Ovary (tissue), 9 donors: Measurements from ENCODE around the gene DENND6B. TPM values are rescaled to one million over a fixed set of nuclear protein-coding genes. Genes with fewer than 3 reads are reported as not detected.

Source experiments
- DNase-seq, 5 donors: peaks; one replicate each; pipeline ENCODE4 v3.0.0-alpha.2; 2019 to 2020
- H3K27ac ChIP-seq, 2 donors: fragments of 200-600 bp; one replicate each; pipeline versions ENCODE4 v1.5.1 to v1.8.0; 2019 to 2022
- H3K27me3 ChIP-seq: fragments of 200-600 bp; one replicate; pipeline ENCODE4 v1.8.0; 2022
- H3K36me3 ChIP-seq: fragments of 200-600 bp; sonication (generic); one replicate; pipeline ENCODE4 v1.5.1; 2019
- H3K4me1 ChIP-seq: one replicate; pipeline ENCODE4 v1.8.1; 2013; ENCODE audit warnings: mild to moderate bottlenecking, moderate library complexity; ENCODE audit not compliant: insufficient read depth
- H3K4me3 ChIP-seq: fragments of 200-600 bp; sonication (generic); one replicate; pipeline ENCODE4 v1.5.1; 2017
- H3K9me3 ChIP-seq, 2 donors: fragments of 200-600 bp in 1 of 2; sonication (generic) in 1 of 2; one replicate each; pipeline versions ENCODE4 v1.5.1 to v1.8.1; 2013 to 2019; ENCODE audit warnings: mild to moderate bottlenecking in 1 of 2, moderate library complexity in 1 of 2
- EP300 ChIP-seq: sonication (generic); formaldehyde crosslinking; IDR thresholded peaks from one replicate; pipeline ENCODE4 v1.6.1; 2017; ENCODE audit warnings: antibody characterized with exemption
- POLR2A ChIP-seq: fragments of 450-650 bp; IDR thresholded peaks from one replicate; pipeline ENCODE4 v1.6.1; 2017; ENCODE audit warnings: antibody characterized with exemption, mild to moderate bottlenecking, moderate library complexity
- WGBS, 3 donors: extraction: QIAGEN DNeasy Blood & Tissue Kit in 1 of 3; methylation state at CpG; one replicate each; pipeline versions ENCODE4 v1.1.5 to v1.1.7; 2013 to 2017; 5-methylcytosine and 5-hydroxymethylcytosine counted together
- intact Hi-C, 4 donors: fragments of 100-400 bp; cut with DNase I; formaldehyde crosslinking; loops; one replicate each; pipeline versions ENCODE4 v1.11.0 to v1.15.1; 2022 to 2023
- polyA plus RNA-seq, 2 donors: library from polyadenylated mRNA; stranded (reverse); fragments of 200-250 nt in 1 of 2; fragments of 350-450 nt in 1 of 2; fragmentation: Illumina TruSeq in 1 of 2; extraction: RNeasy Lipid Tissue Mini Kit (QIAGEN cat#74804) in 1 of 2; gene quantifications; one replicate each; pipeline ENCODE4 v1.2.3, GENCODE V29; 2013 to 2014
- total RNA-seq, 7 donors: library from RNA; depleted of rRNA in 2 of 7; stranded (reverse); fragments of >200 nt in 2 of 7; fragmentation: NEBNext Ultra II Directional in 3 of 7; extraction: Animal tissue kit (Norgen Biotek cat#: 25700) in 3 of 7; gene quantifications; one replicate each; pipeline versions ENCODE4 v1.1.0 to v1.2.4, GENCODE V29; 2016 to 2023
- TF ChIP-seq, protein P1 (sequence below), 3 donors: fragments of 450-650 bp in 2 of 3; fragments of 200-600 bp in 1 of 3; IDR thresholded peaks; one replicate each; pipeline versions ENCODE4 v1.5.1 to v1.8.0; 2016 to 2022; ENCODE audit warnings: antibody characterized with exemption in 3 of 3, mild to moderate bottlenecking in 1 of 3
- donor health status: DM: no; HTN: no; CAD: no; lungs with moderate emphysema.
- donor health status: DM: no; HTN: no; CAD: no.
- donor health status: Bipolar disorder and iron deficiency.
- donor health status: DM: yes; HTN: yes; CAD: no.
- donor health status: DM: no; HTN: no; CAD: no.
- donor health status: DM: yes; HTN: yes; CAD: no.

DENND6B gene
- total and polyA plus RNA-seq, 9 donors, result 0.38 to 17.3 (median 5.6) TPM

DNA sequence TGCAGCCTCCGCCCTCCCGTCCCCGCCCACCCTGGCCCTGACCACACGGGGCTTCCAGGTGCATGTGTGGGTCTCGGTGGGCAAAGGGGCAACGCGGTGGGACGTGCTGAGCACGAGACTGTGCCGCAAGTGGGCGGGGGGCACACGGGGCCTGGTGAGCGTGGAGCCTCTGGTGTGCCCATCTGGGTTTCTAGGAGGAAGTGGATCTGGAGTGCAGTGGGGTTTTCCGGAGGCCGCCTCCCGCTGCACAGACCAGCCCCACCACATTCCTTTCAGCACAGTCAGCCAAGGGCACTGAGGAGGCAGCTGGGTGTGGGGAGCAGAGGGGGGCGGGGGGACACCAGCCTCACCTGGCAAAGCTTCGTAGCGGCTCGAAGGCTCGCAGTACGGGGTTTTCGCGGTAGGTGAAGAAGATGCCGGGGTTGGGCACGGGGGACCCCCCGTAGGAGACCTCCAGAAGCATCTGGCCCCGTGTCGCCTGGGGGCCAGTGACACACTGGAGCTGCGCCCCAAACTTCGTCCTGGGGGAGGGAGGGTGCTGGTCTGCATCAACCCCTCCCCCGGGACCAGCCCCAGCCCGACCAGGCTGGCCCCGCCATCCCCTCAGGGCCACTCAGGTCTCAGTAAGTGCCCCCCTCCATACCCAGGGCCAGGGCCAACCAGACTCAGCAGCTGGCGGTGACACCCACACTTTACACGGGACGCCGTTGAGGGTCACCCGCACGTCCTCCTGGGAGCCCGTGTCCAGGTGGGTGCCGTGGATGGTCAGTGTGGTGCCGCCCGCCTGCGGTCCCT, 44.3 kb downstream of the DENND6B start:
- H3K27ac ChIP-seq, result no peak overlapping the region
- peaks cover 4% of the 10 kb centered on the region for H3K36me3 ChIP-seq
- no peak for DNase-seq
- H3K9me3 ChIP-seq, result no peaks in the 10 kb centered on the region
- TF ChIP-seq EP300, result no peak
- TF ChIP-seq, protein P1, sequence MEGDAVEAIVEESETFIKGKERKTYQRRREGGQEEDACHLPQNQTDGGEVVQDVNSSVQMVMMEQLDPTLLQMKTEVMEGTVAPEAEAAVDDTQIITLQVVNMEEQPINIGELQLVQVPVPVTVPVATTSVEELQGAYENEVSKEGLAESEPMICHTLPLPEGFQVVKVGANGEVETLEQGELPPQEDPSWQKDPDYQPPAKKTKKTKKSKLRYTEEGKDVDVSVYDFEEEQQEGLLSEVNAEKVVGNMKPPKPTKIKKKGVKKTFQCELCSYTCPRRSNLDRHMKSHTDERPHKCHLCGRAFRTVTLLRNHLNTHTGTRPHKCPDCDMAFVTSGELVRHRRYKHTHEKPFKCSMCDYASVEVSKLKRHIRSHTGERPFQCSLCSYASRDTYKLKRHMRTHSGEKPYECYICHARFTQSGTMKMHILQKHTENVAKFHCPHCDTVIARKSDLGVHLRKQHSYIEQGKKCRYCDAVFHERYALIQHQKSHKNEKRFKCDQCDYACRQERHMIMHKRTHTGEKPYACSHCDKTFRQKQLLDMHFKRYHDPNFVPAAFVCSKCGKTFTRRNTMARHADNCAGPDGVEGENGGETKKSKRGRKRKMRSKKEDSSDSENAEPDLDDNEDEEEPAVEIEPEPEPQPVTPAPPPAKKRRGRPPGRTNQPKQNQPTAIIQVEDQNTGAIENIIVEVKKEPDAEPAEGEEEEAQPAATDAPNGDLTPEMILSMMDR (IDR thresholded peaks at IDR 0.05), result no peak
- no peak for TF ChIP-seq POLR2A
- H3K4me3 ChIP-seq, result no peak overlapping the region
- WGBS, 3 donors, result 72 to 77% (median 72%) methylated on average over 36 to 45 of the region's 45 CpGs
- intact Hi-C loops, result no loop called here
- H3K4me1 ChIP-seq, result no peaks in the 10 kb centered on the region
- no peaks in the 10 kb centered on the region for H3K27me3 ChIP-seq

GRCh38 chr22:50281957-50282356, 44.9 kb downstream of the DENND6B start:
- Histone ChIP-seq H3K27me3 (no peaks in the 10 kb centered on the region), H3K4me3 (no peak overlapping the region), H3K4me1 (no peaks in the 10 kb centered on the region), H3K27ac (no peak overlapping the region), H3K9me3 (no peaks in the 10 kb centered on the region), H3K36me3 (peaks cover 4% of the 10 kb centered on the region)
- DNase-seq, result no peak
- intact Hi-C loops, result no loop called here
- TF ChIP-seq EP300 (no peak), POLR2A (no peak)
- TF ChIP-seq, protein P1 (IDR thresholded peaks at IDR 0.05), result no peak
- WGBS, 3 donors, result 70 to 74% (median 72%) methylated on average over 17 to 25 of the region's 25 CpGs

GRCh38 chr22:50281384-50281760, 45.4 kb downstream of the DENND6B start:
- Histone ChIP-seq H3K36me3 (peaks cover 4% of the 10 kb centered on the region), H3K9me3 (no peaks in the 10 kb centered on the region), H3K4me3 (no peak overlapping the region), H3K27me3 (no peaks in the 10 kb centered on the region), H3K4me1 (no peaks in the 10 kb centered on the region), H3K27ac (no peak overlapping the region)
- intact Hi-C loops, result no loop called here
- 91 to 92% (median 92%) methylated on average over 36 of the region's 36 CpGs for WGBS, 3 donors
- TF ChIP-seq, protein P1 (IDR thresholded peaks at IDR 0.05), result no peak
- TF ChIP-seq EP300 (no peak), POLR2A (no peak)
- DNase-seq, result no peak

DNA sequence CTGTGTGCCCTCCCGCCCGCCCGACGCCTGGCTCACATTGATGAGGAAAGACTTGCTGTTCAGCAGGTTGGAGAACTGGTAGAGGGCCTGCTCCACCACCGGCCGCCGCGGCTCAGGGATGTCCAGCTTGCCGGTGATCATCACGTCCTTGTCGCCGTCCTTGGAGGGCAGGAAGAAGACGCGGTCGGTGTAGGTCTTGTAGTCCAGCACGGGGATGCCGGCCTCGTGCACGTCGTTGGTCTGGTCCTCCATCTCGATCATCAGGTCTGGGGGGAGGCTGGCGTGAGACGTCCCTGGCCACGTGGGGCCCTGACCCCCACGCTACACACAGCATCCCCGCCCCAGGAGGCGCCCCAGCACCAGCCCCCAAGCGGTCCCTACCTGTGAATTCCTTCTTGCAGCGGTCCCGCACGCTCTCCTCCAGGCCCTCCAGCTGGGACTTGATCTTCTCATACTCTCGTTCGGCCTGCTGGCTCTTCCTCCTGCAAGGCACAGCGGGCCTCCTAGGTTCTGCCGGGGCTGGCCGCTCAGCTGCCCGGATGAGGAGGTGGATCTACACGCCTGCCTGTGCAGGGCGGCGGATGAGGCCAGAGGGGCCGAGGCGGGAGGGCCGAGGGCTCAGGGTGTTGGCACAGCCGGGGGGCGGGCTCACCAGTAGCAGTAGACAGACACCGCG, 46.0 kb downstream of the DENND6B start:
- 89 to 94% (median 90%) methylated on average over 47 of the region's 47 CpGs for WGBS, 3 donors
- Histone ChIP-seq H3K27me3 (no peaks in the 10 kb centered on the region), H3K4me3 (no peak overlapping the region), H3K27ac (no peak overlapping the region), H3K36me3 (peaks cover 4% of the 10 kb centered on the region), H3K4me1 (no peaks in the 10 kb centered on the region), H3K9me3 (no peaks in the 10 kb centered on the region)
- intact Hi-C loops, result no loop called here
- TF ChIP-seq, protein P1 (IDR thresholded peaks at IDR 0.05), result no peak
- no peak for TF ChIP-seq POLR2A
- TF ChIP-seq EP300, result no peak
- no peak for DNase-seq
